Measurements from ENCODE around the gene LYST. TPM values are rescaled to one million over a fixed set of nuclear protein-coding genes. Genes with fewer than 3 reads are reported as not detected.

The LYST gene
- total and polyA plus RNA-seq, 2 of the 8 experiments (the other 6 are each of a cell fraction or from before 2014, with no cell fraction given): 0.29 to 0.58 TPM

GRCh38 chr1:235881930-235882700, 15.4 kb upstream of the LYST start (continued):
- TF ChIP-seq CHD7 (IDR thresholded peaks at IDR 0.05; ENCODE audit: insufficient replicate concordance, low read length) (no peak), POLR2A (IDR thresholded peaks at IDR 0.05; ENCODE audit: control extremely low read depth in 1 of 2, low read depth in 2 of 2, low read length in 2 of 2) (no peak), ATF3 (IDR thresholded peaks at IDR 0.05; ENCODE audit: insufficient read depth, low read depth, low read length) (no peak), TAF1 (IDR thresholded peaks at IDR 0.05; ENCODE audit: low read depth, low read length) (no peak)

Measured in H1 (cell line).